GM13976 (cell line): Measurements from ENCODE around the gene FASN.
A peak's percentile ranks its signal among the peaks of the same experiment; 100 is the strongest.

ENCODE experiments used
- DNase-seq: peaks from one replicate; pipeline ENCODE4 v3.0.0; 2012; ENCODE audit warnings: low spot score
- CTCF ChIP-seq: IDR thresholded peaks from 2 replicates; pipeline ENCODE4 v1.5.1; 2012; ENCODE audit warnings: borderline replicate concordance, mild to moderate bottlenecking; ENCODE audit not compliant: insufficient read depth; ENCODE audit errors: extremely low read depth, missing control alignments, control extremely low read depth
- in situ Hi-C: fragments of 300-500 bp; cut with MboI; formaldehyde crosslinking; loops from one replicate; pipeline ENCODE4 v1.12.0; 2022; ENCODE audit warnings: low sequenced_read_pairs, mixed read lengths, inconsistent platforms; ENCODE audit not compliant: unreplicated experiment

FASN gene

GRCh38 chr17:82107341-82107860 lies 9.4 kb upstream of the FASN start:
- in situ Hi-C loops, result no loop called here

GRCh38 chr17:82106688-82107305 lies 8.8 kb upstream of the FASN start:
- in situ Hi-C loops, result no loop called here
- TF ChIP-seq CTCF, result no peak
- DNase-seq, result no peak

More at GRCh38 chr17:82107341-82107860, 9.4 kb upstream of the FASN start:
- TF ChIP-seq CTCF, result peak; percentile 21
- DNase-seq, result no peak

GRCh38 chr17:82105882-82106687 lies 8.0 kb upstream of the FASN start:
- in situ Hi-C loops, result no loop called here
- peak; percentile 92 for DNase-seq
- TF ChIP-seq CTCF, result peak; percentile 50

GRCh38 chr17:82105417-82105881 lies 7.4 kb upstream of the FASN start:
- no peak for TF ChIP-seq CTCF
- DNase-seq, result no peak
- in situ Hi-C loops, result no loop called here

GRCh38 chr17:82104797-82105416 lies 6.9 kb upstream of the FASN start:
- in situ Hi-C loops, result no loop called here
- DNase-seq, result no peak
- no peak for TF ChIP-seq CTCF

GRCh38 chr17:82103553-82104451 lies 5.8 kb upstream of the FASN start:
- no peak for TF ChIP-seq CTCF
- DNase-seq, result no peak
- in situ Hi-C loops, result no loop called here
